ENCODE measurements around the gene CLDND2.
A peak's percentile ranks its signal among the peaks of the same experiment; 100 is the strongest.

CLDND2 gene

GRCh38 chr19:51342631-51343569 lies 25.9 kb downstream of the CLDND2 start (continued):
- peak; percentile 16; the same call in 1 of the 2 replicates for TF ChIP-seq SP2 (tag by site-specific recombination; IDR thresholded peaks at IDR 0.05)
- TF ChIP-seq ZNF341 (tag by site-specific recombination; IDR thresholded peaks at IDR 0.05; ENCODE audit: low read depth): no peak

DNA sequence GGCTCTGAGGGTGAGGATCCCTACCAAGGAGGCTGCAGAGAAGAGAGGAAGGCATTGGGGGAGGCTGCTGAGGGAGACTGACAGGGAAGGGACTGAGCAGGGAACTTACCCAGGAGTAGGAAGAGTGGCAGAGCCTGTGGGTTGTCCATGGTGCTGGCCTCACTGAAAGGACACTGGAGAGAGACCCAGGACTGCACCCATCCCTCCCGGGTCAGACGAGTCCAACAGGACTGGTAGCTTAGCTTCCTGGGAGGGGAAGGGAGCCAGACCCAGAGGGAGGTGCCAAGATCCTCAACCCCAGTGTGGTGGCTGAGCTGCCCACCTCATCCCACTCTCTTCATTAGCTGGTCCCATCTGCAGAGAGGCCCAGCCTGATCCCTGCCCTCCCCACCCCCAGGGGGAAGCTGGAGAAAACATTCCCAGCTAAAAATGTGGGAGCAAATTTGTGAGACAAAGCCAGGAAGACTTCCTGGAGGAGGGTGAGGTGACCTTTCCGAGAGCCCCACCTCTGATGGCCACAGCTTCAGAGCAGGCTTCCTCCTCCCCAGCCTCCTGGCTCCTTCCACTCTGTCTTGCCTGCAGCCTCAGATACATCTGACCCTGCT lies 26.7 kb downstream of the CLDND2 start, which contains the start of gene VSIG10L:
Gene VSIG10L, minus strand, starts transcription at position 164 of the 605 bp plus-strand sequence. Its CDS starts 15 bp downstream, at position 149.
- ChIA-PET CTCF (interaction anchor here (0.6 to 2.1 kb wide), 5 partner anchors 17 to 66 kb away, joined by 3 to 6 read pairs (median 3); no protein-coding TSS in a partner anchor), POLR2A (interaction anchor here (0.5 to 2.0 kb wide), 5 partner anchors 13 to 26 kb away, joined by 3 to 10 read pairs (median 5); partner anchors contain the start of gene ETFB)
- Histone ChIP-seq H3K9me3 (ENCODE audit: control insufficient read depth, insufficient read depth, low read depth, low read length) (no peaks in the 10 kb centered on the region), H3K4me3 (ENCODE audit: low read depth, low read length) (no peak within 1 kb of the TSS), H3K36me3 (ENCODE audit: control insufficient read depth in 2 of 2, insufficient read depth in 1 of 2, low read length in 2 of 2) (peaks cover 0 to 20% of the 10 kb centered on the region in 2 experiments; a peak in 1 of 3 replicates), H3K27ac (ENCODE audit: extremely low read depth, low read depth, low read length) (no peak within 1 kb of the TSS), H3K4me1 (ENCODE audit: control insufficient read depth, insufficient read depth, low read length) (0 out of 2 replicates have a peak, but pooled peaks cover 8% of the 10 kb centered on the region)
- TF ChIP-seq ZFHX2 (tag by site-specific recombination; conservative IDR thresholded peaks at IDR 0.05) (peak; percentile 37; the same call in 1 of the 2 replicates), ZNF768 (tag by site-specific recombination; IDR thresholded peaks at IDR 0.05) (no peak), EGR2 (tag by site-specific recombination; IDR thresholded peaks at IDR 0.05; ENCODE audit: low read depth) (peak; percentile 4; the same call in 1 of the 2 replicates)
- TF ChIP-seq, protein P1, sequence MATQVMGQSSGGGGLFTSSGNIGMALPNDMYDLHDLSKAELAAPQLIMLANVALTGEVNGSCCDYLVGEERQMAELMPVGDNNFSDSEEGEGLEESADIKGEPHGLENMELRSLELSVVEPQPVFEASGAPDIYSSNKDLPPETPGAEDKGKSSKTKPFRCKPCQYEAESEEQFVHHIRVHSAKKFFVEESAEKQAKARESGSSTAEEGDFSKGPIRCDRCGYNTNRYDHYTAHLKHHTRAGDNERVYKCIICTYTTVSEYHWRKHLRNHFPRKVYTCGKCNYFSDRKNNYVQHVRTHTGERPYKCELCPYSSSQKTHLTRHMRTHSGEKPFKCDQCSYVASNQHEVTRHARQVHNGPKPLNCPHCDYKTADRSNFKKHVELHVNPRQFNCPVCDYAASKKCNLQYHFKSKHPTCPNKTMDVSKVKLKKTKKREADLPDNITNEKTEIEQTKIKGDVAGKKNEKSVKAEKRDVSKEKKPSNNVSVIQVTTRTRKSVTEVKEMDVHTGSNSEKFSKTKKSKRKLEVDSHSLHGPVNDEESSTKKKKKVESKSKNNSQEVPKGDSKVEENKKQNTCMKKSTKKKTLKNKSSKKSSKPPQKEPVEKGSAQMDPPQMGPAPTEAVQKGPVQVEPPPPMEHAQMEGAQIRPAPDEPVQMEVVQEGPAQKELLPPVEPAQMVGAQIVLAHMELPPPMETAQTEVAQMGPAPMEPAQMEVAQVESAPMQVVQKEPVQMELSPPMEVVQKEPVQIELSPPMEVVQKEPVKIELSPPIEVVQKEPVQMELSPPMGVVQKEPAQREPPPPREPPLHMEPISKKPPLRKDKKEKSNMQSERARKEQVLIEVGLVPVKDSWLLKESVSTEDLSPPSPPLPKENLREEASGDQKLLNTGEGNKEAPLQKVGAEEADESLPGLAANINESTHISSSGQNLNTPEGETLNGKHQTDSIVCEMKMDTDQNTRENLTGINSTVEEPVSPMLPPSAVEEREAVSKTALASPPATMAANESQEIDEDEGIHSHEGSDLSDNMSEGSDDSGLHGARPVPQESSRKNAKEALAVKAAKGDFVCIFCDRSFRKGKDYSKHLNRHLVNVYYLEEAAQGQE (tag by site-specific recombination; IDR thresholded peaks at IDR 0.05): peak; percentile 83

- no peaks in the 10 kb centered on the region for H3K9me3 ChIP-seq (ENCODE audit: control insufficient read depth, insufficient read depth, low read depth, low read length)
- no peak overlapping the region for H3K4me3 ChIP-seq (ENCODE audit: low read depth, low read length)
- TF ChIP-seq ZEB2 (tag by site-specific recombination; IDR thresholded peaks at IDR 0.05): no peak
- no peak for TF ChIP-seq ZNF311 (tag by site-specific recombination; IDR thresholded peaks at IDR 0.05; ENCODE audit: borderline replicate concordance)
- TF ChIP-seq ZNF561 (tag by site-specific recombination; IDR thresholded peaks at IDR 0.05; ENCODE audit: borderline replicate concordance): no peak
- no peak for TF ChIP-seq ZNF324 (tag by site-specific recombination; IDR thresholded peaks at IDR 0.05)
- TF ChIP-seq ZNF555 (tag by site-specific recombination; conservative IDR thresholded peaks at IDR 0.05): no peak
- no peak for TF ChIP-seq ZNF26 (tag by site-specific recombination; IDR thresholded peaks at IDR 0.05)
- ChIA-PET CTCF (interaction anchor here (0.5 to 2.1 kb wide), 6 partner anchors 13 to 323 kb away, joined by 3 to 6 read pairs (median 4); no protein-coding TSS in a partner anchor), POLR2A (interaction anchor here (0.8 to 2.2 kb wide), 8 partner anchors 12 to 27 kb away, joined by 3 to 37 read pairs (median 4); partner anchors contain the start of gene ETFB)
- H3K27ac ChIP-seq (ENCODE audit: extremely low read depth, low read depth, low read length): no peak overlapping the region
- H3K36me3 ChIP-seq (ENCODE audit: control insufficient read depth in 2 of 2, insufficient read depth in 1 of 2, low read length in 2 of 2): peaks cover 0 to 10% of the 10 kb centered on the region in 2 experiments; a peak in 1 of 3 replicates
- 0 out of 2 replicates have a peak, but pooled peaks cover 8% of the 10 kb centered on the region for H3K4me1 ChIP-seq (ENCODE audit: control insufficient read depth, insufficient read depth, low read length)
Observed at GRCh38 chr19:51341066-51341465, 27.7 kb downstream of the CLDND2 start.
